Breast epithelium (tissue), 3 donors: Measurements from ENCODE around the gene MZT2A.
"Not testable (repeated sequence)": the region's sequence is repeated elsewhere in the genome, so short reads cannot be mapped to it uniquely, and the experiment has no call there.

ENCODE experiments used
- POLR2A ChIP-seq: fragments of 450-650 bp; IDR thresholded peaks from one replicate; pipeline ENCODE4 v1.6.1; 2016; ENCODE audit warnings: antibody characterized with exemption, mild to moderate bottlenecking, moderate library complexity
- TF ChIP-seq, protein P1 (sequence below), 3 donors: fragments of 450-650 bp; IDR thresholded peaks; one replicate each; pipeline ENCODE4 v1.5.1; 2016 to 2017; ENCODE audit warnings: antibody characterized with exemption in 3 of 3, mild to moderate bottlenecking in 3 of 3, moderate library complexity in 3 of 3

DNA sequence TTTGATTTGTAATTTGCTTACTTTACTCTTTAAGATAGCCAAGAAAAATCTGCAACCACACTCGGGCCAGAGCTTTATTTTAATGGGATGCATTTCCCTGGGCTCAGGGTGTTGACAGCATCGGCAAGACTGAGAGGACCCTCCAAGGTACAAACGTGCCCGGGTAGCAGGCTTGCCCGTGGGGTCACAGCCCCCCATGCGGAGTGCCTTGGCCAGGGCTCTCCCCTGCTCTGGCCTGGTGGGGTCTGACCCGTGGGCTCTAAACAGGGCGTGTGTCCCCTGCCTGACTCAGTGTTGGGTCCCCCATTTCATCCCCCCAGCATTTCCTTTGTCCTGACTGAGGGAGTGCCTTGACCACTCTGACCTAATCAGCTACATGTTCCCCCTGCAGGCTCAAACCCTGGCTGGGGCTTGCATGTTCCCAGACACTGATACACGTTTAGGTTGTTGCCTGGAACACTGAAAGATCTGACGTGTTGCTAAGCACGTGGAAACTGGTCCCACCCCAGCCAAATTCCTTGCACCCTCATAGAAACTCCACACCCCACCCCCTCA, 7.2 kb downstream of the MZT2A start:
- not testable (repeated sequence) for TF ChIP-seq POLR2A
- TF ChIP-seq, protein P1, sequence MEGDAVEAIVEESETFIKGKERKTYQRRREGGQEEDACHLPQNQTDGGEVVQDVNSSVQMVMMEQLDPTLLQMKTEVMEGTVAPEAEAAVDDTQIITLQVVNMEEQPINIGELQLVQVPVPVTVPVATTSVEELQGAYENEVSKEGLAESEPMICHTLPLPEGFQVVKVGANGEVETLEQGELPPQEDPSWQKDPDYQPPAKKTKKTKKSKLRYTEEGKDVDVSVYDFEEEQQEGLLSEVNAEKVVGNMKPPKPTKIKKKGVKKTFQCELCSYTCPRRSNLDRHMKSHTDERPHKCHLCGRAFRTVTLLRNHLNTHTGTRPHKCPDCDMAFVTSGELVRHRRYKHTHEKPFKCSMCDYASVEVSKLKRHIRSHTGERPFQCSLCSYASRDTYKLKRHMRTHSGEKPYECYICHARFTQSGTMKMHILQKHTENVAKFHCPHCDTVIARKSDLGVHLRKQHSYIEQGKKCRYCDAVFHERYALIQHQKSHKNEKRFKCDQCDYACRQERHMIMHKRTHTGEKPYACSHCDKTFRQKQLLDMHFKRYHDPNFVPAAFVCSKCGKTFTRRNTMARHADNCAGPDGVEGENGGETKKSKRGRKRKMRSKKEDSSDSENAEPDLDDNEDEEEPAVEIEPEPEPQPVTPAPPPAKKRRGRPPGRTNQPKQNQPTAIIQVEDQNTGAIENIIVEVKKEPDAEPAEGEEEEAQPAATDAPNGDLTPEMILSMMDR (IDR thresholded peaks at IDR 0.05): not testable (repeated sequence)
